Osteocyte (in vitro differentiated cells): Measurements from ENCODE around the gene FAM53A. TPM values are rescaled to one million over a fixed set of nuclear protein-coding genes. Genes with fewer than 3 reads are reported as not detected.
"Not testable (repeated sequence)": the region's sequence is repeated elsewhere in the genome, so short reads cannot be mapped to it uniquely, and the experiment has no call there.

Experiments
- DNase-seq: peaks from one replicate; pipeline ENCODE4 v3.0.0; 2021; ENCODE audit warnings: mixed read lengths; ENCODE audit not compliant: unreplicated experiment; ENCODE audit errors: extremely low spot score
- H3K27ac Mint-ChIP-seq: one replicate; pipeline ENCODE4 v1.8.0; 2021; ENCODE audit warnings: mild to moderate bottlenecking, mixed read lengths; ENCODE audit not compliant: unreplicated experiment
- H3K27me3 Mint-ChIP-seq: one replicate; pipeline ENCODE4 v1.8.0; 2021; ENCODE audit warnings: mixed read lengths; ENCODE audit not compliant: unreplicated experiment
- H3K36me3 Mint-ChIP-seq: one replicate; pipeline ENCODE4 v1.8.0; 2021; ENCODE audit warnings: mixed read lengths; ENCODE audit not compliant: unreplicated experiment
- H3K4me1 Mint-ChIP-seq: one replicate; pipeline ENCODE4 v1.8.0; 2021; ENCODE audit warnings: mixed read lengths; ENCODE audit not compliant: unreplicated experiment
- H3K4me3 Mint-ChIP-seq: one replicate; pipeline ENCODE4 v1.8.0; 2021; ENCODE audit warnings: mild to moderate bottlenecking, moderate library complexity, mixed read lengths; ENCODE audit not compliant: unreplicated experiment
- H3K9me3 Mint-ChIP-seq: one replicate; pipeline ENCODE4 v1.8.0; 2021; ENCODE audit warnings: mixed read lengths; ENCODE audit not compliant: unreplicated experiment
- CTCF ChIP-seq: fragments of 200-600 bp; sonication (generic); IDR thresholded peaks from 2 replicates; pipeline ENCODE4 v1.5.0; 2021; ENCODE audit warnings: antibody characterized with exemption, mild to moderate bottlenecking, moderate library complexity
- total RNA-seq: library from RNA; stranded (reverse); gene quantifications from 2 replicates; pipeline ENCODE4 v1.2.1, GENCODE V29; 2021

Gene FAM53A
- total RNA-seq, 1 donor from 2014 or later, result 6.2 TPM

- DNase-seq, result no peak
- Mint-ChIP-seq H3K27me3 (no peaks in the 10 kb centered on the region), H3K36me3 (no peaks in the 10 kb centered on the region), H3K4me1 (peaks cover 1% of the 10 kb centered on the region), H3K9me3 (no peaks in the 10 kb centered on the region), H3K4me3 (no peak overlapping the region), H3K27ac (no peak overlapping the region)
- TF ChIP-seq CTCF, result no peak
Observed at GRCh38 chr4:1675136-1675801, 8.8 kb downstream of the FAM53A start.

- no peak overlapping the region for H3K4me3 Mint-ChIP-seq
- no peak overlapping the region for H3K27ac Mint-ChIP-seq
- H3K27me3 Mint-ChIP-seq, result no peaks in the 10 kb centered on the region
- H3K4me1 Mint-ChIP-seq, result no peaks in the 10 kb centered on the region
- no peaks in the 10 kb centered on the region for H3K9me3 Mint-ChIP-seq
- H3K36me3 Mint-ChIP-seq, result no peaks in the 10 kb centered on the region
- DNase-seq, result no peak
- TF ChIP-seq CTCF, result no peak
Observed at GRCh38 chr4:1674682-1675081, 9.4 kb downstream of the FAM53A start.

- no peaks in the 10 kb centered on the region for H3K9me3 Mint-ChIP-seq
- H3K36me3 Mint-ChIP-seq, result no peaks in the 10 kb centered on the region
- H3K27me3 Mint-ChIP-seq, result no peaks in the 10 kb centered on the region
- H3K4me3 Mint-ChIP-seq, result no peak overlapping the region
- no peak overlapping the region for H3K27ac Mint-ChIP-seq
- peaks cover 2% of the 10 kb centered on the region for H3K4me1 Mint-ChIP-seq
- TF ChIP-seq CTCF, result no peak
- no peak for DNase-seq
Observed at GRCh38 chr4:1673671-1674070, 10.4 kb downstream of the FAM53A start.

- H3K36me3 Mint-ChIP-seq, H3K4me1 Mint-ChIP-seq, H3K27me3 Mint-ChIP-seq, H3K9me3 Mint-ChIP-seq, H3K27ac Mint-ChIP-seq, DNase-seq, H3K4me3 Mint-ChIP-seq: not testable (repeated sequence)
Observed at GRCh38 chr4:1671011-1671410, 13.1 kb downstream of the FAM53A start.

- Mint-ChIP-seq H3K27me3 (no peaks in the 10 kb centered on the region), H3K27ac (no peak overlapping the region), H3K36me3 (no peaks in the 10 kb centered on the region), H3K9me3 (no peaks in the 10 kb centered on the region), H3K4me3 (no peak overlapping the region), H3K4me1 (peaks cover 5% of the 10 kb centered on the region)
- TF ChIP-seq CTCF, result no peak
- no peak for DNase-seq
Observed at GRCh38 chr4:1670279-1670678, 13.8 kb downstream of the FAM53A start.

GRCh38 chr4:1669850-1670249 lies 14.3 kb downstream of the FAM53A start:
- DNase-seq, result no peak
- H3K9me3 Mint-ChIP-seq, result no peaks in the 10 kb centered on the region
- no peaks in the 10 kb centered on the region for H3K27me3 Mint-ChIP-seq
- H3K27ac Mint-ChIP-seq, result no peak overlapping the region
- peaks cover 5% of the 10 kb centered on the region for H3K4me1 Mint-ChIP-seq
- H3K4me3 Mint-ChIP-seq, result no peak overlapping the region
- TF ChIP-seq CTCF, result no peak
- no peaks in the 10 kb centered on the region for H3K36me3 Mint-ChIP-seq
